HG03558 (cell line): ENCODE results near the gene NTRK3.

Source experiments
- ATAC-seq: cut with Tn5 transposase; IDR thresholded peaks from one replicate; pipeline ENCODE4 v1.9.1; 2021; ENCODE audit warnings: moderate number of reproducible peaks; ENCODE audit not compliant: unreplicated experiment; ENCODE audit errors: extremely low read depth

NTRK3 gene

DNA sequence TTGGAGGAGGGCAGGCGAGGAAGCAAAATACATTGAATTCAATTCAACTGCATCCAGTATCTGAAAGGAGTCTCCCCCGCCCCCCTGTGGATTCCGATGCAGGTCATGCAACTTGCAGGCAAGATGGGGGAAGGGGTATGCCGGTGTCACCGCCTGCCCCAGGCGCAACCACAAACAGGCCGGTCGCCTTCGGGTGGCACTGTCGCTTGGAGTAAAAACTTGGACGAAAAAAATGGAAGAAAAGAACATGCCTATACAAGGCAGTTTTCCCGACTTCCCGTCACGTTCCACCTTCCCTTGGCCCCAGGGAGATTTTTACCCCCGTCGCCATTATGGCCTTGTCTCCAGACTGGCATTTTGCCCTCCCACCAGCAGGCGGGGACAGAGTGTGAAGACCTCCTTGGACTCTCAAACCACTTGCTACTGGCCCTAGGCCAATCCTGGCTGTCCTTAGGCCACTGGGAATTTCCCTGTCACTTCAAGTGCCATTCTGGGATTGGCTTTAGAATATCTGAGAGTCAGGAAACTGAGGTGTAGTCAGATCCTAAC lies 1.6 kb upstream of the NTRK3 start:
- no peak for ATAC-seq

DNA sequence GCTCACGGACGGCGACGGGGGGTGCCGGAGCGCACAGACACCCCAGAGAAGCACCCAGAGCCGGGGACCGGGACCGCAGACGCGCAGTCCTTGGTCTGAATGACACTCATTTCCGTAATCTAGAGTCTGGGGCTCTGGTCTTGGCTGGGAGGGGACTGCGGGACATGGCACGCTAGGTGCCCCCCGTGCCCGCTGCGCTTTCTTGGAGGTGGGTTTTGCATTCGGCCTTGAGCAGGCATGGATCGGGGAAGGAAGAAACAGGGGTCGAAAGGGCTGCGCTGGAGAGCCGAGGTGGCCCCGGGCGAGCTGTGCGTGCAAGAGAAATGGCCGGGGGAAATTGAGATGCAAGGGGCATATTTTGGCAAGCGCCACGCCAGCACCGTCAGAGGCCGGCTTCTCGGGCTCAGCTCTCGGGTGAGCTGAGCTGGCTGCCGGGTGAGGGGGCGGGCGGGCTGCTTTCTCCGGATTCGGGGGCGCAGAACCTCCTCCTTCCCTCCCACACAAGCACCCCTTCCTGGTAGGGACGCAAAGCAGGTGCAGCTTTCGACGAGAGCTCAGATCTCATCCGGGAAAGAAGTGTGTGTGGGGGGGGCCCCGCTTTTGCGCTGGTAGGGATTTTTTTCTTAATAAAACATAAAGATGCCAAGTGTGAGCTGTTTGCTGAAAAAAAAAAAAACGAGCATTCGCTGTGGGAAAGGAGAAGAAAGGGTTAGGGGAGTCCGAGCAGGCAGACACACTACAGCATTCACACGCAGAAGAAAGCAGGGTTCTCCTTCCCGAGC lies 963 bp upstream of the NTRK3 start:
- no peak for ATAC-seq

DNA sequence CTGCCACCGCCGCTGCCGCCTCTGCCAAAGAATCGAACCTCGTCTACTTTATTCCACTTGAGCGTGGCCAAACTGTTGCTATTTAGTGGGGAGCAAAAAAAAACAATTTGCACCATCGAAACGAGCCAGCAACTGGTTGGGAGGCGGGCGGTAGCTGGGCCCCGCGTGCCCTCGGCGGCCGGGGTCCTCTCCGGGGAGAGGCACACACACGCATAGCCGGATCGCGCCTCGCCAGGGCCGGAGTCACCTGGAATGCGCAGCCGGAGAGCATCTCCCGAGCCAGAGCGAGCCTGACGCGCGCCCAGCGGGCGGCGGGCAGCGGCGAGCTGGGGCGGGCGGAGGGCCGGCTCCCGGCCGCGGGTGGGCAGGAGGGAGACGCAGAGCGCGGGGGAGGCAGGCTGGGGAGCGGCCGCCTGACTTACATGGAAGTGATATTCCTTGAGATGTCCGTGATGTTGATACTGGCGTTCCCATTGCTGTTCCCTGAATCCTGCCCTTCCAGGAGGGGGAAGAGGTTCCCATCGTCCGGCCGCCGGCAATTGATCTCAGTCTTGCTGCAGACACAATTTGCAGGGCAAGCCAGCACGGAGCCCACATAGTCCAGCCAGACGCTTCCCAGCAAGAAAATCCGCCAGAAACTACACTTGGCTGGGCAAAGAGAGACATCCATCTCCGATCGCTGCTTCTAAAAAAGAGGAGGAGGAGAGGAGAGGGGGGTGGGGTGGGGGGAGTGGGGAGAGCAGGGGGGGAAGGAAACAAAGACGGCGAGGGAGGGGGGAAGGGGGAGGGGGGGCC lies 858 bp downstream of the NTRK3 start:
- no peak for ATAC-seq

- no peak for ATAC-seq
These were observed 1.5 kb downstream of the NTRK3 start for GRCh38 chr15:88255087-88255483.

DNA sequence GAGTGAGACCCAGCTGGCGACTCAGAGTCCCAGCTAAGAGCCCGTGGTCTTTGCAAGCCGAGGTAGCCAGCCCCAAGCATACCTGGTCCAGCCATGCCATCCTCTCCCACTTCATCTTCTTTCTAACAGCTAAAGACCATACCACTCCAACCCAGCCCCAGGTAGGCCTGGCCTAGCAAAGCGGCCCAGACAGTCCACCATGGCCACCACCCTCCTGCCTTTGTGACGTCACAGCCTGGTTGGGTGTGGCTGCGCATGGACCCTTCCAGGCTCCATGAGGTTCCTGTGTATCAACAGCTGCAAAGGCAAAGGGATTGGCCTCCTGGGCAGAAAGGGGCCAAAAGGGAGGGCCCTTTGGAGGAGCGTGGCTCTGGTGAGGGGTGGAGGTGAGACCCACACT lies 4.1 kb downstream of the NTRK3 start:
- no peak for ATAC-seq

DNA sequence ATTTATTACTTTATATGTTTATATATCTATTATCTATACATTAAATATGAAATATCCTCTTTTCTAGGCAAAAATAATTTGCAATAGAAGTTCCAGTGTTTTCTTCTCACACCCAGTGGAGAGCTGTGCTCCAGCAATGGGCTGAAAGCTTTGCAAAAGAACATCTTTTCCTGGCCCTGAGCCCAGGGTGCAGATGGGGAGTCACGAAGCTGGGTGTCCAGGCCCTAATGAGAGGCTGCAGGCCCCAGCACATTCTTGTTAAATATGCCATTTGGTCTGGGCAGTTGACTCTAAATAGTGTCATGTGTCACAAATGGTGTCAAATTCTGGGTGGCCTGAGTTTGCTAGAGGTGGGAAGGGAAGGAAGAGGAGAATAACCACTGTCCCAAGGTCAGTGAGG lies 5.7 kb downstream of the NTRK3 start:
- ATAC-seq = no peak

- ATAC-seq = no peak
These were observed 7.3 kb downstream of the NTRK3 start for GRCh38 chr15:88249220-88249619.

DNA sequence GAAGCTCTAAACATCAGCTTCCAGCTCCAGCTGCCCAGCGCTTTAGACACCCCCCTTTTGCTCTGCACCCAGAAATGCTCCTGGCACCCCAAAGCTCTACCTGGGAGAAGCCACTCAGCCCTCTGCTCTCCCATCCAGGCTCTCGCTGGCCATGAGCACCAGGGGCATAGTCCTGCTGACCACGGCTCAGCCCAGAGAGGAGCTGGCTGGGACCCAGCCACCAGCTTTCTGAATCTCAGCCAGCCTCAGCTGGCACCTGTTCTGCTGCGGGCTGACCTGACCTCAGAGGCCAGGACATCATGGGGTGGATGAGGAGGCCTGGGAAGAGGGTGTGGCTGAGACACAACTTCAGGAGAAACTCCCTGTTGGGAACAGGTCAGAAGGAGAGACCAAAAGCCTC lies 8.6 kb downstream of the NTRK3 start:
- no peak for ATAC-seq

GRCh38 chr15:88246666-88247446 lies 9.7 kb downstream of the NTRK3 start:
- ATAC-seq = no peak

DNA sequence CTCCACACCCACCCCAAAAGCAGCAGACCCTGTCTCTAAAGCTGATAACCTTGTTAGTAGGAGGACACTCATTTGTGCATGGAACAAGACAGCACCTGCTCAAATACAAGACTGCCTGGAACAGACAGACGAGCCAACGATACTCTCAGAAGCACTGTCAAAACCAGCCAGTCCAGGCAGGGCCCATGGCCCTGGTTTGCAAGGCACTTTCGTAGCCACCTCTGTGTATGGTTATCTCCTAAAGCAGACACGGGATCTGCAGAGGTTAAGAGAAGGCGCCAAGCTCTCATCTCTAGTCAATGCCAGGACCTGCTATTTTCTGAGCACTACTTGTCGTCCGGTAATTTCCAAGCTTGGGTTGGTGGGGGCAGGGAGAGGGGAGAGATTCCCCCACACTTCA lies 10.5 kb downstream of the NTRK3 start:
- ATAC-seq = no peak

- ATAC-seq = no peak
These were observed 12.4 kb downstream of the NTRK3 start for GRCh38 chr15:88243895-88244787.

DNA sequence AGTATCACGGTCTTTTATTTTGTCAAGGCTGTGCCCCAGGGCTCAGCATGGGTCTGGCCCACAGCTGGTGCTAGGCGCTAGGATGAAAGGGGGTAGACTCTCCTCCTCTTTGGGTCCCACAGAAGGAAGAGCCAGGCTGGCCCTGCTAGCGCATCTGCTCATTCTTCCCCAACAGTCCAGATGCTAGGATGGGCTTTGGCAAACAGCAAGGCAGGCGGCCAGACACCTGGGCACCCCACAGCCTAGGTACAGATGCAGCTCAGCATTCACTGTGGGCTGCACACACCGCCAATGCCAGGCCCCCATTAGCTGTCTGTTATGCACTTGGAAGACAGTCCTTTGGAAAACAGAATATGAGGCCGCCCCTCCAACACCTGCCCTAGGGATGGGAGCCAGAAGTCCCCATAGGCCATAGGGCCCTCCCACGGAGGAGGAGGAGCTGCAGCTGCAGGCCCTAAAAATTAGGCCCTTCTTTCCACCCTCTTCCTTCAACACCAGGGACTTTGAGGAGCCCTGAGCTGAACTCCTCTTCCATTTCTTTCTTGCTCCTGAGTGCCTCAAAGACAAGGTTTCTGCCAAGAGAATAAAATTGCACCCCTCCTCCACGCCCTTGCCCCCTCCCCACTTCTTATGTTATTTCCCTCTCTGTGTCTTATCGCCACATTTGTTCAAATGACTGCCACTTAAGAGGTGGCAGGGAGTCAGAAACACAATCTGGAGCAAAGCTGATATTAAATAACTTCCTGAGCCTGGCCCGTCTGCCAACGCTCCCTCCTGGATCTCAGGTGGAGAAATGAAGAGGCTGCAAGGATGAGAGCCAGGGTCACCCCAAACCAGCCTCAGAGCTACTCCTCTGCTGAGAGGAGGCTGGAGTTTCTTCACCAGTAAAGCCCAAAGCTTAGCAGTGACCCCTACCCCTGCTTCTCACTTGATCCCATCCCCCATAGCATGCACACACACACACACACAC lies 13.7 kb downstream of the NTRK3 start:
- ATAC-seq = no peak

DNA sequence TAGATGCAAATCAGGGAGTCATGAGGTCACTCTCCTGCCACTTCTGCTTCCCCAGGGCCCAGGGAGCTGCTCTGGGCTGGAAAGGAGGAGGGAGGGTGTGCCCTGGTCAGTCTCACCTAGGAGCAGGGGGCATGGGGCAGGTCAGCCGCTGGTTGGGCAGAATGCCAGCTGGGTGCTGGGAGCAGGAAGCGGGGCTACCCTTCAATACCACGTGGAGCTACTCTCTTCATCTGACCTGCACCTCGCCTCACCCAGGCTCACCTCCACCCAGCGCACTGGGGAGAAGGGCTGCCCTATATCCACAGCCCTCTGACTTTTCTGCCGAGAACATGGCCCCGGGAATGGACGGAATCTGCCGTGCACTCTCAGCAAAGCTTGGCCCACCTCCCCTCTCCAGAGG lies 15.1 kb downstream of the NTRK3 start:
- ATAC-seq = no peak

- no peak for ATAC-seq
These were observed 15.5 kb downstream of the NTRK3 start for GRCh38 chr15:88241060-88241459.

GRCh38 chr15:88239594-88239993 lies 16.9 kb downstream of the NTRK3 start:
- no peak for ATAC-seq

GRCh38 chr15:88238618-88239430 lies 17.7 kb downstream of the NTRK3 start:
- no peak for ATAC-seq

DNA sequence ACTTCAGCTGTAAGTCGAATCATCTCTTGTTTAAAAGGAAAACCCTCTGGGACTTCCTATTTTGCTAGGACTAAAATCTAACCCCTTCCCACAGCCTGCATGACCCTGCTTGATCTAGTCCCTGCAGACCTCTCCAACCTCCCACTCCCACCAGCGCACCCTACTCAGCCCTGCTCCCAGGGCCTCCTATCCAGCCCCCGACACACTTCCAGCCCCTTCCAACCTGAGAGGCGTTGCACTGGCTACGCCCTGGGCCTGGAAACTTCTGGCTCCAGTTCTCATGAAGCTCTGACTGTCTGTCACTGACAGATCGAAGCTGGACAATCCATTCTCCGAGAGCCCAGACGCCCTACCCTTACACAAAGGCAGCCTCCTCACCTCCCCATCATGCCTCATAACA lies 21.8 kb downstream of the NTRK3 start:
- ATAC-seq = no peak

GRCh38 chr15:88233921-88234320 lies 22.6 kb downstream of the NTRK3 start:
- ATAC-seq = no peak
